HS-5 (cell line): ENCODE results near the gene ZNF83.
"Not testable (repeated sequence)": the region's sequence is repeated elsewhere in the genome, so short reads cannot be mapped to it uniquely, and the experiment has no call there.

Experiments used
- DNase-seq: peaks from one replicate; pipeline ENCODE4 v3.0.0-alpha.2; 2012; ENCODE audit warnings: low read depth

ZNF83 gene

DNA sequence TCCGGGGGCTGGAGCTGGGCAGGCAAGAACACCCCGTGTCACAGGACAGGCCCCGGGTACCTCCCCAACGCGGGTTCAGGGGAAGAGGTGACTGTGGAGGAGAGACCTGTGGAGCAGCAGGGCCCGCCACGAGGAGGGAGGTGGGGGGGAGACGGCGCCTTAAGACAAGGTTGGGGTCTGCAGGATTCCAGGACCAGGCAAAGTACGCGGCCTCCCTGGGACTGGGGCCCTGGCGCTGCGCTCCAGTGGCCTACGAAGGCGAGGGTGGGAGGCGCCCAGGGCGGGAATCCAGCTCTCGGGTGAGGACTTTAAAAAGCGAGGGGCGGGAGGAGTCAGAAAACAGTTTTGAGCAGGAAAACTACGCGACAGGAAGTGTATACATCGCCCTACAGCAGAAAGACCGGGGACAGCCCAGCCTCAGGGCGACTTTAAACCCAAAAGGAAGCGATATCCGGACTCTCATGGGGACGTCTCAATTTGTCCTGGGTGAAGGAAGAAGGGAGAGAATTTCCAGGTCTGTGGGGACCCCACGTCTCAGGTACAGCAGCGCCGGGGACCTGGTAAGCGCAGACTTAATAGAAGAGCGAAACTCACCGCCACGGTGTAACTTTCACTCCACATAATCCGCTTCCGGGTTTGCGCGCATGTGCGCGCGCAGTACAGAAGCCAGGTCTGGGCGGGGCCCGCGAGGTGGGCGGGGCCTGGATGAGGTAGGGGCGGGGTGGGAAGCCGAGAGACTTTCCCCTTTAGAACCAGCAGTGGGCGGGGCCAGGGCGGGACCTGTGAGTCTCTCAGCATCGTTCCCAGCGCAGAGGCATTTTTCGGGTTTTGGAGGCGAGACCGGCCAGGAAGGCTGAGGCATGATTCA, at the start of gene ZNF83:
Gene ZNF83 (minus strand): TSS at position 638 of the 868 bp plus-strand sequence.
- peak; percentile 64 for DNase-seq

DNA sequence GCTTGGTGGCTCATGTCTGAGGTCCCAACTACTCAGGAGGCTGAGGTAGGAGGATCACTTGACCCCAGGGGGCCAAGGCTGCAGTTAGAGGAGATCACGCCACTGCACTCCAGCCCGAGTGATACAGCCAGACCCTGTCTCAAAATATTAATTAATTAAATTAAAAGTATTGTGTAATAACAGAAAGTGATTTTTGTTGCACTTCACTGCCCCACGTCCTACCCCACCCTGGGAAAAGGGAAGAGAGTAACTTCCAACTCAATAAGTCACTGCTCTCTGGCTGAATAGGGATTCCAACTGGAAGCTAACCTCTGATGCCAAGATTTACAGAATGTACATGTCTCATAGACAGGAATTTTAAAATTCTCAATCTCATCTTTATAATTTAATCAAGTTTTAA, 49.5 kb upstream of the ZNF83 start:
- DNase-seq, result no peak

DNA sequence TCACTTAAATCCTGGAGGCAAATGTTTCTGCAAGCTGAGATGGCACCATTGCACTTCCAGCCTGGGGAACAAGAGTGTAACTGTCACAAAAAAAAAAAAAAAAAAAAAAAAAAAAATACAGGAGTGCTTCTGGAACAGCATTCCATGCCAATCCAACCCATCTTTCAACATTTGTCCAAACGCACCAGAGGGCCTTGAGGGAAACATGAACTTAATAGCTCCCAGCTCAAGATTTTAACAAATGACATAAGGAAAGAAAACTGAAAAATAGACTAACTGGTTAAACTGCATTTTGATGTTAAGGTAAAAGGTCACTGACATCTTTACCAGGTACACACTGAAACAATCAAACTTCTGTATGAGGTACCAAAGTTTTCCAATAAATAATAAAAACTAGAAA, 47.7 kb upstream of the ZNF83 start:
- no peak for DNase-seq

DNA sequence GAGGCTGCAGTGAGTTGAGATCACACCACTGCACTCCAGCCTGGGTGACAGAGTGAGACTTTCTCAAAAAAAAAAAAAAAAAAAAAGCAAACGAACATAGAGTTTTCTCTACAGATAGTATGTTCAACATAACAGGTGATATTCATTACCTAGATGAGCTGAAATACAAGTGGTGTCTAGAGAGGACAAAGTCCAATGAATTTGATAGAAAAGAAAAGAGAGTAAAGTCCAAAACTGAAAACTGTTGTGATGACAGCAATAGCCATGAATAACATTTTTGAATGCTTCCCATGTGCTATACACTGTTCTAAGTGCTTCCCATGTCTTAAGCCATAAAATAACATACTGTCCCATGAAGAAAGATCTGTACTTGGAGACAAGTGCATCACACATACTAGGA, 43.1 kb upstream of the ZNF83 start:
- DNase-seq, result not testable (repeated sequence)

DNA sequence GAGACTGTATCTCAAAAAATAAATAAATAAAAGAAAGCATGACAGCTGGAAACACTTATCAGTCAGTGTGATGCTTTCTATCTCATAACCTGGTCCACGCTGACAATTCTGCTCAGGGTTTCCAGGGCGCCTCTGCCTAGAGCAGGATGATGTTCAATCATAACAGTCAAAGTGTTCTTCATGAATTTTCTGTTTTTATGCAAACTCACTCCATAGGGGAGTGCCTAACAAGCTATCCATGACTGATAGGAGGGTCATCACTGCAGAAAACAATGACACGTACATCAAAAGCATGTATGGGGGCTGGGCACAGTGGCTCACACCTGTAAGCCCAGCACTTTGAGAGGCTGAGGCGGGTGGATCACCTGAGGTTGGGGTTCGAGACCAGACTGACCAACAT, 41.4 kb upstream of the ZNF83 start:
- DNase-seq, result no peak

DNA sequence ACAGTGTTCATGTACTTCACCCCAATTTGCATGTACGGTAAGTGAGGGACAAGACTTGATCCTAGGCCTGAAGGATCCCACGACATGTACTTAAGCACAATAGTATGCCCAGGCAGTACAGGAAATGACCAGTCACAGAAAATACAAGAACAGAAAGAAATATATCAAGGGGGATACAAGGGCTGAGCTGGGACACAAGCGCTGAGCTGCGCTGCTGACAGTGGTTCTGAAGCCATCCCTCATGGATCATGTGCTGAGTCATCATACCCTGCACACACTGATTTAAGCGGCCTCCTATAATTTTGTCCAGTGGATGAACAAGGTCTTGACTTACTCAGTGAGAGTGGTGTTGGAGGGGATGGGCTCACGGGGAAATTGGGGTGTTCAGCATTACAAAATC, 37.1 kb upstream of the ZNF83 start:
- DNase-seq, result not testable (repeated sequence)

DNA sequence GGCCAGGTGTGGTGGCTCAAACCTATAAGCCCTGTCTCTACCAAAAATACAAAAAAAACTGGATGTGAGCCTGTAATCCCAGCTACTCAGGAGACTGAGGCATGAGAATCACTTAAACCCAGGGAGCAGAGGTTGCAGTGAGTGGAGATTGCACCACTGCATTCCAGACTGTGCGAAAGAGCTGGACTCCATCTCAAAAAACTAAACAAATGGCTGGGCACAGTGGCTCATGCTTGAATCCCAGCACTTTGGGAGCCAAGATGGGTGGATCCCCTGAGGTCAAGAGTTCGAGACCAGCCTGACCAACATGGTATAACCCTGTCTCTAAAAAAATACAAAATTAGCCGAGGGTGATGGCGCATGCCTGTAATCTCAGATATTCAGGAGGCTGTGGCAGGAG, 34.9 kb upstream of the ZNF83 start:
- DNase-seq, result no peak

DNA sequence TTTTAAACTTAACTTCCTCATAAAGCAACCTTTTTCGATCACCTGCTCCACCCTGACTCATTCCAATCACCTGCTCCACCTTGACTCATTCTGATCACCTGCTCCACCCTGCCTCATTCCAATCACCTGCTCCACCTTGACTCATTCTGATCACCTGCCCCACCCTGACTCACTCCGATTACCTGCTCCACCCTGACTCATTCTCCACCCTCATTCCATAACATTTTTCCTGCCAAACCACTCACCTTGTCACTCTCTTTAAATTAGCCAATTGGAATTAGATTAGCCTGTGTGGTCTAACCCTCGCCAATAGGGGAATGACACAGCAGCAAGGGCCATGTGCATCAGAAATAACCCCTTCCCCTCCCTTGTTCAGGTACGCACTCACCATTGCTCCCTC, 31.9 kb upstream of the ZNF83 start:
- no peak for DNase-seq

DNA sequence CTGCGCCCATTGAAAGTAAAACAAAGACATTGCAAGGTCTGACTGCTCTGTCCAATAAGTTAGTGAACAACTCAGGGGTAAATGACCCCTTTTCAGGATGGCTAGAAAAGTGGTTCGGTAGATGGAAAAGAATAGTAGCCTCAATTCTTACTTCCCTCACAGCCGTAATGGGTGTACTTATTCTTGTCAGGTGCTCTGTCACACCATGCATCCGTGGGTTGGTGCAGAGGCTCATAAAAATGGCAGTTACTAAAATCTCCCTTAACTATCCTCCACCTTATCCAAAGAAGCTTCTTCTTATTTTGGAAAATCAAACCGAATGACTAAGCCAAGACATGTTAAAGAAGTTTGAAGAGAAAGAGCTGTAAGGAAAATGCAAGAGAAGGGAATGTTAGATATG, 31.4 kb upstream of the ZNF83 start:
- no peak for DNase-seq

DNA sequence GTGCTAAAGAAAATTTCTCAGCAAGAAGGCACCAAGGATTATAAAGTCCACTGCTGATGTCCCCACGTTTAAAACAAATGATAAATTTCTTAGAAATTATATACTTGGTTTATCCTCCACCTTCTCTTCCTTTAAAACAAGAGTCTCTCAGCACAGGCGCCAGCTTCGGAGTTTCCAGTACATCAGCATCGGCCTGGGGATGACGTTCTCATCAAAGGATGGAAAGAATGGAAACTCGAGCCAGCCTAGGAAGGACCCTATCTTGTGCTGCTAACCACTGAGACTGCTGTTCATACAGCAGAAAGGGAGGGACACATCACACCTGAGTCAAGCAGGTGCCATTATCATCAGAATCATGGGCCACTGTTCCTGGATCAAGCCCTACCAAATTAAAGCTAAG, 29.8 kb upstream of the ZNF83 start:
- DNase-seq, result no peak

DNA sequence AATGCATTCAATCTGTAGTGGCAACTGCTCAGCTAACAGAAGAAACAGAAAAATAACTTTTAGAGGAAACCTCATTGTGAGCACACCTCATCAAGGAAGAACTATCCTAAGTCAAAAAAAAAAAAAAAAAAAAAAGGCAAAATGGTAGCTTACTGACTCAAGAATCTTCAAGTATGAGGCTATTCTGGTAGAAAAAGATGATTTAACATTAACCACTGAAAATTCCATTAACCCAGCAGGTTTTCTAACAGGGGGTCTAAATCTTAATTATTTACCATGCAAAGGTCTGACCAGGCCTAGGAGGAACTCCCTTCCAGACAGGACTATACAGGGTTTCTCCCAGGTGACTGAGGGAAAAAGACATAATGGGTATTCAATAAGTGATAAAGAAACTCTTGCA, 28.4 kb upstream of the ZNF83 start:
- DNase-seq, result no peak

DNA sequence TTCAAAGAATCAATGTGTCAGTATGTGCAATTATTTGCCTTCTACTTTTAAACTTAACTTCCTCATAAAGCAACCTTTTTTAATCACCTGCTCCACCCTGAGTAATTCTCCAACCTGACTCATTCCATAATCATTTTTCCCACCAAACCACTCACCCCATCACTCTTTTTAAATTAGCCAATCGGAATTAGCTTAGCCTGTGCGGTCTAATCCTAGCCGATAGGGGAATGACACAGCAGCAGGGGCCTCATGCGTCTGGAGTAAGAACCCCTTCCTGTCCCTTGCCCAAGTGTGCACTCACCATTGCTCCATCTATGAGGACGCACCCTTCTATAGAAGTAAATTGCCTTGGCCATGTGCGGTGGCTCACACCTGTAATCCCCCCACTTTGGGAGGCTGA, 27.4 kb upstream of the ZNF83 start:
- peak; percentile 11 for DNase-seq

DNA sequence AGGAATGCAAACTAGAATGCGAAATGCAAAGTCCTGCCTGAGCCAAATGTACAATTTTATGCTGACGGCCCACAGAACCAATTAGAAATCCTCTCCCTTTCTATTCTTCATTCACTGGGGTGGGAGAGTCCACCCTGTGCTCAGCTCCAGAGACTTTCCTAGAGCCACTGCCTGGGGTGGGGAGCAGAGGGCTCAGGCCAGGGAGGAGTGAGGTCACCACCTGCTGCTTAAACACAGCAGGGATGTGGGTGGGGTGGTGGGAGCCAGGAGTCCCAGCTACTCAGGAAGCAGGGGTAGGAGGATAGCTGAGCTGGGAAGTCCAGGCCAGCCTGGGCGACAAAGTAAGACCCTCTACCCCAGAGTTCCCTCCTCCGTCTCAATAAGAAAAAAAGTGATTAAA, 26.9 kb upstream of the ZNF83 start:
- no peak for DNase-seq

DNA sequence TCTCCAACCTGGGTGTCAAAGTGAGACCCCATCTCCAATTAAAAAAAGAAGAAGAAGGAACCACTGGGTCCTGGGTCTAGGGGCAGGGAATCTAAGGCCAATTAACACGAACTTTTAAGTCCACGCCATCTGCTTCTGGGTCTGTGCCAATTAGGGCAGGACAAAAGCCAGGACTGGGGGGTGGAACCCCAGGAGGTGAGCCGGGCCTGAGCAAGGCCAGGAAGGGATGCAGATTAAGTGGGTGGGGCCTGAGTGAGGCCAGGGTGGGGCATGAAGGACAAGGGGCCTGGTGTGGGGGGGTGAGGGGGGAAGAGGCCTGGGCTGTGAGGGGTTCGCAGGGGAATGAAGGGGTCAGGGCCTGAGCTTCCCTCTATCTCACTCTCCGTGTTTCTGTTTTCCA, 26.3 kb upstream of the ZNF83 start:
- no peak for DNase-seq

DNA sequence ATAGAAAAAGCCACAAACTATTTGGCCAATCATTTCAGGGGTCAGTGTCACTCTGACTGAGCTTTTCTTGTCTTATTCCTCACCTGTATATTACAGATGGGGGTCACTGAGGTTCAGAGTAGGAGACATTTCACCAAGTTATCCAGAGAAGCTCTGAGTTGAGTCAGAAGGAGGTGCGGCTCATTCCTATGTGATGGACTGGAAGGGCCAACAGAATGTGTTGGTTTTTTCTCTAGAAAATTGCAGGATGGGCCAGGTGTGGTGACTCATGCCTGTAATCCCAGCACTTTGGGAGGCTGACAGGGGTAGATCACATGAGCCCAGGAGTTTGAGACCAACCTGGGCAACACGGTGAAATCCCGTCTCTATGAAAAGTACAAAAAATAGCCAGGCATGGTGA, 24.5 kb upstream of the ZNF83 start:
- no peak for DNase-seq

DNA sequence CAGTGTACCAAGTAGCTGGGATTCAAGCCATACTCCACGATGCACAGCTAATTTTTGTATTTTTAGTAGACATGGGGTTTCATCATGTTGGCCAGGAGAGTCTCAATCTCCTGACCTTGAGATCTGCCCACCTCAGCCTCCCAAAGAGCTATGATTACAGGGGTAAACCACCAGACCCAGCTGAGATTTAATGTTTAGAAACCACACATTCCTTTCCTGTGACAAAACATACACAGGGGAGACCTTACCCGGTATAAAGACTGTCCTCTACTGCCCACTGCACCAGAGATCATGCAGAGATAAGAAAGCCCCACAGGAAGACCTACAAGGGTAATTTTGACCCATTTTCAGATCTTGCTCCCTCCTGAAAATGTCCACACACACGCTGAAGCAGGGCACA, 22.8 kb upstream of the ZNF83 start:
- DNase-seq, result no peak

DNA sequence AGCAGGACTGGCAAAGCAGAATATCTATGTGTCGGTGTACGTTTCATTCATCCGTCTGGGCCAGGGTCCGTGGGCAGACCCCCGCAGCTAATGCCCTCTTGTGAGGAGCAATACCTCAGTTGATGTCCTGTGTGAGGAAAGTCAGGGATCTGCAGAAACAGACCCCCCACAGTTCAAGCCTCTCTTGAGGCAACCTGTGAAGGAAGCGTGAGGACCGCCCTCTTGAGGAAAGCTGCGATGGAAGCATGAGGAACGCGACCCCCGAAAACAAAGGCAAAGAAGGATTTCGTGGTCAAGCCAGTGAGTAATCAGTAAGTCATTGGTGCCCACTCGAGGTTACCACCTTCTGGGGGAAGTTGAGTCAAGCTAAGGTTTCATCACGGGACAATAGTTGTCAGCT, 20.9 kb upstream of the ZNF83 start:
- DNase-seq, result no peak

DNA sequence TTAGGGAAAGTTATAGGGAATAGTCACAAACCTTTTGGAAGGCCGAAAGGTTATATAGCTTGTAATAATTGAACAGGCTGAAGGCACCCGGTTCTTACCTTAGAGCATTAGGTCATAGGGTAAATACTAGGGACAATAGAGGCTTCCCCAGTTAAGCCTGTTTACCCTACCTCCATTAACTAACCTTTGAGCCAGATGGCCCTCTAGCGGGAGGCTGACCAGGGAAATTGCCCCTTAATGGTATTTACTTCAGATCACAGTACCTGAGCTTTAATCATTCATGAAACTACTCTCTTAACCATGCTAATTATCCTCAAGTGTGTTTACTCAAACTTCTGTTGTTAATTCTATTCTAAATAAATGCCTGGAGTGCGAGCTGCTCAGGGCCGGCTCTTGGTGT, 20.4 kb upstream of the ZNF83 start:
- DNase-seq, result no peak

DNA sequence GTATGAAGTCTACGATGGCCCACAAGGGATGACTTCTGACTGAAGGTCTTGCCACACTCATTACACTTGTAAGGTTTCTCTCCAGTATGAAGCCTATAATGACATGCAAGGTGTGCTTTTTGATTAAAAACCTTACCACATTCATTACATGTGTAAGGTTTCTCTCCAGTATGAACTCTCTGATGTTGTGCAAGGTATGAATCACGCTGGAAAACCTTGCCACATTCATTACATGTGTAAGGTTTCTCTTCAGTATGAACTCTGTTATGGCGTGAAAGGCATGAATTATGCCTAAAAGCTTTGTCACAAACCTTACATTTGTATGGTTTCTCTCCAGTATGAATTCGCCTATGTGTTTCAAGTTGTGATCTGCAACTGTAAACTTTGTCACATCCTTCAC, 15.0 kb upstream of the ZNF83 start:
- DNase-seq, result no peak

DNA sequence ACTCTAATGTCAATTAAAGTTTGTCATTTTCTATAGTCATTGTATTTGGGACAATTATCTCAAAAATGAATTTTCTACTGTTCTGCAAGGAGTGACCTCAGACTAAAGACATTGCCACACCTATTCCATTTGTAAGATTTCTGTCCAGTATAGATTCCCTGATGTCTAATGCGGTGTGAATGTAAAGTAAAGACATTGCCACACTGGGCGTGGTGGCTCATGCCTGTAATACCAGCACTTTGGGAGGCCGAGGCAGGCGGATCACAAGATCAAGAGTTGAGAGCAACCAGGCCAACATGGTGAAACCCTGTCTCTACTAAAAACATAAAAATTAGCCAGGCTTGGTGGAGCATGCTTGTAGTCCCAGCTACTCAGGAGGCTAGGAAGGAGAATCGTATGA, 13.8 kb upstream of the ZNF83 start:
- no peak for DNase-seq

DNA sequence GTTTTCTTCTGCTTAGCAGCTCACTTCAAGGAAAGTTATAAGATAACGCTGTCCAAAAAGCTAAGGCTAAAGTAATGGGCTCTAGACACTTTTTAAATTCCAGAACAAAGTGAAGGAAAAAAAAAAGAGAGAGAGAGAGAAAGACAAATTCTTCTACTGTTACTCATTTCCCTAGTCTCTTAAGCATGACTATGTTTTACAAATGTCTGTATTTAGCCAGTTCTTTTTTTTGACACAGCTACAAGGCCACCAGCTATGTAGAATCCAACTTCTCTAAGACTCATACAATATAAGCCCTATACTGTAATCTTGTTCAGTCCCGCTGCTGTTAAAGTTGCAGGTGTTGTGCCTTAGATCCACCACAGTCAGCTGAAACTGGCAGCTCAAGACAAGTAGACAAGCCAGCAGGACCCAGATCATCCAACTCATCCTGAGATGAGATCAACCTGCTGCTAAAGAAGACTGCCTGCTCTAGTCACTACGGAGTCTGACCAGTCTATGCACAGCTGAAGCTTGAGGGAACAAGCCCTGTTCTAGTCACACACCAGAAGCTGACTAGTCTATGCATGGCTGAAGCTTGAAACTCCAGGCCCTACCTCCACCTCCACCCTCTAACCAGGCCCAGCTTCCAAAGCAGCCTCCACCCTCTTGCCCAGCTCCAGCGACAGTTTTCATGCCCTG, 10.3 kb upstream of the ZNF83 start:
- DNase-seq, result no peak

DNA sequence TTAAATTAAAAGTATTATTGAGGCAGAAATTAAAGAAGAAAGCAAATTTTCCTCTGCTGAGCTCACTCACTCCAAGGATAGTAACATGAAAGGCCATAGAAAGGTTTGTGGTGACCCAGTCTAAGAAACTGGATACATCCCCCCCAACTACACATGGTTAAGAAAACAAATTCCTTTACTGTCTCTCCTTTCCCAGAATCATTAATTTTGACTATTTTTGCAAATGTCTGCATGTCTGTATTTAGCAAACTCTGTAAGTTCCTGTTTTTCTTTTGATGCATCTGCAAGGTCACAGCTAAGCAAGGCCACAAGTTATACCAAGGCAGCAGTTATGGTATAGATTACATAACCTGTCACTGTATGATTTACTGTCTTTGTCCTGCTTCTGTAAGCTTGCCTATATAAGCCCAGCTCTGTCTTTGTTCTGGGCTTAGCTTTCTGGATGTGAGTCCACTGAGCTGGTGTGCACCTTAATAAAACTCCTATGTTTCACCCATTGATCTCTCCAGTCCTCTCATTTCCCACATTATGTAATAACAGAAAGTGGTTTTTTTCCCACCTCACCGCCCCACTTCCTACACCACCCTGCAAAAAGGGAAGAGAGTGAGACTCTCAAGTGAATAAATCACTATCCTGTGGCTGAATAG, 8.5 kb upstream of the ZNF83 start:
- DNase-seq, result no peak

DNA sequence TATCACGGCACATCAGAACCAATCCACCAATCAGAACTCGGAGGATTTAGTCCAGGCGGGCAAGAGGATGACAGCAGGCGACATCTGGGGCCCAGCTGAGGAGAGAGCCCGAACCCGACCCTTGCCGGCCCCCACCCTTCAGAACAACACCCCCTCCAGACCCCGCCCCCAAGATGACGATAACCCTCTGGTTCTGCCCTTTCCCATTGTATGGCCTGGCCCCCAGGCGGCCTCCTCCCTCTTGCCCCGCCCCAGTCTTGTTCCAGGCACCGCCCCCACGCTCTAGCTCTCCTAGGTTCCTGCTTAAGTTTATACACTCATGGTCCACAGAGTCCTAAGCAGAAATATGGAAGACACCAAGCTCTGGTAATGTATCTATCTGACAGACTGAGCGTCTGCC, 2.8 kb upstream of the ZNF83 start:
- no peak for DNase-seq
